C4-2B (cell line): ENCODE data around the gene SCYGR7.

Experiments
- ZFX ChIP-seq: fragments of 450-650 bp; IDR thresholded peaks from 2 replicates; pipeline ENCODE4 v1.6.1; 2017
- TF ChIP-seq, protein P1 (sequence below): fragments of 450-650 bp; conservative IDR thresholded peaks from 2 replicates; pipeline ENCODE4 v1.5.1; 2017; ENCODE audit warnings: mild to moderate bottlenecking

DNA sequence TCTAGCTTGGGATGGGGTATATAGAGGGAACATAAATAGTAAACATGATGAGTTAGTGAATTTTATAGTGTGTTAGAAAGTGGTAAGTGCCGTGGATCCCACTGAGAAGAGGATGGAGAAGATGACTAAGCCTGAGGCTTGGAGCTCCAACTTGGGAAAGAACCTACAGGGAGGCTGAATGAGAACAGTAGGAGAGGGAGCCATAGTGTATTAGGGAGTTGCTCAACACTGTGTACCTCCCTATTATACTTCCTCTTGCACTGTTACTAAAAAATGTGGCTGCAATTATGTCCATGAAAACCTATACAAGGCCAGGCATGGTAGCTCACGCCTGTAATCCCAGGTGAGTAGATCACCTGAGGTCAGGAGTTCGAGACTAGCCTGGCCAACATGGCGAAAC, 7.5 kb upstream of the SCYGR7 start:
- TF ChIP-seq, protein P1, sequence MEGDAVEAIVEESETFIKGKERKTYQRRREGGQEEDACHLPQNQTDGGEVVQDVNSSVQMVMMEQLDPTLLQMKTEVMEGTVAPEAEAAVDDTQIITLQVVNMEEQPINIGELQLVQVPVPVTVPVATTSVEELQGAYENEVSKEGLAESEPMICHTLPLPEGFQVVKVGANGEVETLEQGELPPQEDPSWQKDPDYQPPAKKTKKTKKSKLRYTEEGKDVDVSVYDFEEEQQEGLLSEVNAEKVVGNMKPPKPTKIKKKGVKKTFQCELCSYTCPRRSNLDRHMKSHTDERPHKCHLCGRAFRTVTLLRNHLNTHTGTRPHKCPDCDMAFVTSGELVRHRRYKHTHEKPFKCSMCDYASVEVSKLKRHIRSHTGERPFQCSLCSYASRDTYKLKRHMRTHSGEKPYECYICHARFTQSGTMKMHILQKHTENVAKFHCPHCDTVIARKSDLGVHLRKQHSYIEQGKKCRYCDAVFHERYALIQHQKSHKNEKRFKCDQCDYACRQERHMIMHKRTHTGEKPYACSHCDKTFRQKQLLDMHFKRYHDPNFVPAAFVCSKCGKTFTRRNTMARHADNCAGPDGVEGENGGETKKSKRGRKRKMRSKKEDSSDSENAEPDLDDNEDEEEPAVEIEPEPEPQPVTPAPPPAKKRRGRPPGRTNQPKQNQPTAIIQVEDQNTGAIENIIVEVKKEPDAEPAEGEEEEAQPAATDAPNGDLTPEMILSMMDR = no peak
- TF ChIP-seq ZFX = no peak
